Mesenchymal stem cell (in vitro differentiated cells and primary cell): ENCODE data around the gene FBXL17.

ENCODE experiments used
- DNase-seq: peaks from one replicate; pipeline ENCODE4 v3.0.0-alpha.2; 2013
- H2AFZ ChIP-seq: one replicate; pipeline ENCODE4 v1.6.1; 2013; ENCODE audit warnings: low read depth, mild to moderate bottlenecking, control low read depth, inconsistent platforms, low read length, moderate library complexity
- H2AK5ac ChIP-seq: 2 replicates; pipeline ENCODE4 v1.6.1; 2013; ENCODE audit warnings: low read length, moderate library complexity, mild to moderate bottlenecking, inconsistent platforms; ENCODE audit not compliant: severe bottlenecking
- H2BK120ac ChIP-seq: one replicate; pipeline ENCODE4 v1.6.1; 2013; ENCODE audit warnings: low read depth, mild to moderate bottlenecking, inconsistent platforms, low read length, moderate library complexity
- H2BK12ac ChIP-seq, 2 experiments: one replicate each; pipeline ENCODE4 v1.6.1; 2013; ENCODE audit warnings: inconsistent platforms in 2 of 2, low read length in 2 of 2, mild to moderate bottlenecking in 2 of 2, moderate library complexity in 2 of 2, control low read depth in 1 of 2
- H2BK15ac ChIP-seq: one replicate; pipeline ENCODE4 v1.6.1; 2013; ENCODE audit warnings: mild to moderate bottlenecking, low read depth, inconsistent platforms; ENCODE audit not compliant: poor library complexity, severe bottlenecking
- H2BK5ac ChIP-seq: 2 replicates; pipeline ENCODE4 v1.6.1; 2013; ENCODE audit warnings: low read depth, mild to moderate bottlenecking, low read length, control low read depth, inconsistent platforms; ENCODE audit not compliant: poor library complexity, severe bottlenecking
- H3K14ac ChIP-seq, 2 experiments: one replicate each; pipeline ENCODE4 v1.6.1; 2013; ENCODE audit warnings: inconsistent platforms in 2 of 2, low read length in 2 of 2, control low read depth in 1 of 2, mild to moderate bottlenecking in 1 of 2, moderate library complexity in 1 of 2
- H3K18ac ChIP-seq, 2 experiments: one replicate each; pipeline ENCODE4 v1.6.1; 2013; ENCODE audit warnings: inconsistent platforms in 2 of 2, low read length in 2 of 2, control low read depth in 1 of 2, low read depth in 1 of 2, mild to moderate bottlenecking in 1 of 2
- H3K23ac ChIP-seq, 2 experiments: one replicate each; pipeline ENCODE4 v1.6.1; 2013; ENCODE audit warnings: inconsistent platforms in 2 of 2, low read length in 2 of 2, mild to moderate bottlenecking in 2 of 2, moderate library complexity in 2 of 2, control low read depth in 1 of 2
- H3K27ac ChIP-seq: 2 replicates; pipeline ENCODE4 v1.5.1; 2013; ENCODE audit warnings: mild to moderate bottlenecking, moderate library complexity, low read length, control low read depth, inconsistent platforms; ENCODE audit not compliant: poor library complexity, severe bottlenecking
- H3K27me3 ChIP-seq, 2 experiments: 2 replicates each; pipeline versions ENCODE4 v1.6.1 to v1.7.0; 2013; ENCODE audit warnings: low read length in 2 of 2, mild to moderate bottlenecking in 2 of 2, moderate library complexity in 2 of 2, control low read depth in 1 of 2, inconsistent platforms in 1 of 2; ENCODE audit not compliant: control insufficient read depth in 1 of 2, insufficient read depth in 1 of 2
- H3K36me3 ChIP-seq, 2 experiments: 2 replicates each; pipeline versions ENCODE4 v1.6.1 to v1.7.0; 2013; ENCODE audit warnings: low read length in 2 of 2, control low read depth in 1 of 2, inconsistent platforms in 1 of 2, low read depth in 1 of 2, mild to moderate bottlenecking in 1 of 2; ENCODE audit not compliant: insufficient read depth in 2 of 2, control insufficient read depth in 1 of 2
- H3K4ac ChIP-seq, 2 experiments: one replicate each; pipeline ENCODE4 v1.6.1; 2013; ENCODE audit warnings: inconsistent platforms in 2 of 2, low read length in 2 of 2, mild to moderate bottlenecking in 2 of 2, moderate library complexity in 2 of 2, control low read depth in 1 of 2, low read depth in 1 of 2
- H3K4me1 ChIP-seq: 2 replicates; pipeline ENCODE4 v1.6.1; 2013; ENCODE audit warnings: low read depth, low read length, control low read depth; ENCODE audit not compliant: control insufficient read depth, insufficient read depth
- H3K4me2 ChIP-seq: 2 replicates; pipeline ENCODE4 v1.6.1; 2013; ENCODE audit warnings: low read length, mild to moderate bottlenecking, inconsistent platforms; ENCODE audit not compliant: poor library complexity, severe bottlenecking
- H3K4me3 ChIP-seq, 2 experiments: 2 replicates each; pipeline versions ENCODE4 v1.5.1 to v1.7.0; 2013; ENCODE audit warnings: low read length in 2 of 2, mild to moderate bottlenecking in 2 of 2, control low read depth in 1 of 2, low read depth in 1 of 2; ENCODE audit not compliant: insufficient read depth in 1 of 2
- H3K79me1 ChIP-seq: replicated peaks from 2 replicates; pipeline ENCODE4 v1.6.1; 2013; ENCODE audit warnings: mild to moderate bottlenecking, control low read depth, low read length, inconsistent platforms; ENCODE audit not compliant: poor library complexity, severe bottlenecking
- H3K9ac ChIP-seq: 2 replicates; pipeline ENCODE4 v1.7.0; 2013; ENCODE audit warnings: mild to moderate bottlenecking, low read length, moderate library complexity
- H3K9me3 ChIP-seq: 2 replicates; pipeline ENCODE4 v1.7.0; 2013; ENCODE audit warnings: mild to moderate bottlenecking, low read length; ENCODE audit not compliant: control insufficient read depth
- H4K8ac ChIP-seq: one replicate; pipeline ENCODE4 v1.6.1; 2013; ENCODE audit warnings: inconsistent platforms, mild to moderate bottlenecking, low read length, moderate library complexity
- H4K91ac ChIP-seq: one replicate; pipeline ENCODE4 v1.6.1; 2013; ENCODE audit warnings: mild to moderate bottlenecking, low read length, inconsistent platforms
- WGBS: methylation state at CpG from one replicate; pipeline ENCODE4 v1.1.7; 2013; ENCODE audit warnings: mixed read lengths; 5-methylcytosine and 5-hydroxymethylcytosine counted together

Gene FBXL17

DNA sequence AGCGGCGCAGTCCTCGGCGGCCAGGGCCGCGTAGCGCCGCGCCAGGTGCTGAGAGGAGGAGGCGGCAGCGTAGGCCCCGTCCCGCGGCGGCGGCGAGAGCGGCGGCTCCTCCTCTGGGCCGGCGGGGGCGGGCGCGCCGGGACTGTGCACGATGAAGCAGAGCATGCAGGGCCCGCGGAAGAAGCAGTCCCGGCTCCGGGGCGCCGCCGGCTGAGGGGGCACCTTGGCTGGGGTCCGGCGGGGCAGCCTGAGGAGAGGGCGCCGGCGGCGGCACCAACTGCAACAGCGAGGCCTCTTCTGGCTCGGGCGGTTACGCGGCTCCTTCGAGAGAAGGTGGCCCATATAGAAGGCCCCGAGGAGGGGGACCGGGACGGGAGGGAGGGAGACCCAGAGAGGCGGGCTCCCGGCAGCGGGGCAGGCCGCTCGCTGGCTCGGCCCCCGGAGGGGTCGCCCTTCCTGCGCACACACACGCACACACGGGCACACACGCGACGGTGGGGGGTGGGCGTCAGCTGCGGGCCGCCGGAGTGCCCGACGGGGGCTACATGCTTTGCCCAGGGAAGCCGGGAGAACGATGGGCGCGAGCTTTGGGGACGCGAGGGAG, 446 bp downstream of the FBXL17 start:
- under 1% methylated on average over 54 of the region's 74 CpGs for WGBS
- Histone ChIP-seq H2BK15ac (peak overlapping the region; percentile 98), H3K18ac (peak overlapping the region; percentile 87 to 98), H3K4ac (peak overlapping the region; percentile 75 to 94), H3K36me3 (no peaks in the 10 kb centered on the region), H3K27me3 (no peaks in the 10 kb centered on the region), H2BK12ac (peak overlapping the region; percentile 39 to 91), H3K79me1 (peaks cover 17% of the 10 kb centered on the region), H2BK5ac (peak overlapping the region; percentile 94), H3K23ac (peak overlapping the region in 1 of 2 experiments; percentile 96), H3K4me1 (no peaks in the 10 kb centered on the region), H3K14ac (peak overlapping the region; percentile 86 to 99), H3K9ac (peak overlapping the region; percentile 96), H4K91ac (peak overlapping the region; percentile 98), H3K27ac (peak overlapping the region; percentile 76), H2AFZ (peak overlapping the region; percentile 96), H3K4me2 (peak overlapping the region; percentile 87), H2AK5ac (no peak overlapping the region), H4K8ac (peak overlapping the region; percentile 93), H2BK120ac (peak overlapping the region; percentile 99), H3K9me3 (no peaks in the 10 kb centered on the region), H3K4me3 (peak overlapping the region; percentile 79 to 83)
- peak; percentile 70 for DNase-seq

DNA sequence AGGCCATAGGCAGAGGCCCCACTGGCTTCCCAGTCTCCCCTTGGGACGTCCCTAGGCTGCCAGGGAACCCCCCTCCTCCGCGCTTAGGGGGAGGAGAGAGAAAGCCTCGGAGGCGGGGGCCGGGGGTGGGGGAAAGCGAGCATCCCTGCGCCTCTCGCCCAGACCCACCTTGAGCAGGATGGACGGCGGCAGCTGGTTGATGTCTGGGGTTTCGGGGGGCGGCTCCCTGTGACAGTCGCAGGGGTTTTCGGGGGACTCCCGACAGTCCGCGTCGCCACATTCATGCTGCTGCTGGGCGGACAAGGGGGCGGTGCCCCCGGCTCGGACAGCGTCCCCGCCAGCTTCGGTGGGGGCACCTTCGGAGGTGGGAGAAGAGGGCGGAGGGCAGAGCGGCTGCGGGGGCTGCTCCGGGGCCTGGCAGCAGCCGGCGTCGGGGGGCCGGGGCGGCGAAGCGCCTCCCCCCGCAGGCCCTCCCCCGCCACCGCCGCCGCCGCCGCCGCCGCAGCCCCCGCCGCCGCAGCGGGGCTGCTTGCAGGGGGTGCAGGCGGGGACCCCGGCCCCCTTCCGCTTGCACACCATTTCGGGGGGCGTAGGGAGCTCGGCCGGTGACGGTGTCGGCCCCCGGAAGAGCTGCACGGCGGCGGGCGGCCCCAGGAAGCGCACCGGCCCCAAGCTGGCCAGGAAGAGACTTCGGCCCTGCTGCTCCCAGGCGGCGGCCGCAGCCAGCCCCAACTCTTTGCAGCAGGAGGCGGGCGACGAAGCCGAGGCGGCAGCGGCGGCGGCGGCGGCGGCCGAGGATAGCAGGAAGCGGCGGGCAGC, 1.2 kb downstream of the FBXL17 start:
- whole genome bisulfite sequencing, result under 1% methylated on average over 51 of the region's 85 CpGs
- H3K14ac ChIP-seq, result peak overlapping the region; percentile 86 to 99
- H2BK15ac ChIP-seq, result peak overlapping the region; percentile 98
- H2AK5ac ChIP-seq, result no peak overlapping the region
- H3K23ac ChIP-seq, result peak overlapping the region in 1 of 2 experiments; percentile 96
- peaks cover 17% of the 10 kb centered on the region for H3K79me1 ChIP-seq
- H2BK12ac ChIP-seq, result peak overlapping the region in 1 of 2 experiments; percentile 78
- H3K18ac ChIP-seq, result peak overlapping the region; percentile 87 to 98
- H2BK120ac ChIP-seq, result peak overlapping the region; percentile 99
- peak overlapping the region; percentile 96 for H2AFZ ChIP-seq
- no peaks in the 10 kb centered on the region for H3K36me3 ChIP-seq
- H3K4me3 ChIP-seq, result peak overlapping the region; percentile 79 to 83
- H3K4ac ChIP-seq, result peak overlapping the region; percentile 75 to 87
- peak overlapping the region; percentile 93 for H4K8ac ChIP-seq
- H3K27ac ChIP-seq, result no peak overlapping the region
- H3K4me2 ChIP-seq, result peak overlapping the region; percentile 87
- H3K9me3 ChIP-seq, result peaks cover 4% of the 10 kb centered on the region
- no peaks in the 10 kb centered on the region for H3K27me3 ChIP-seq
- H2BK5ac ChIP-seq, result peak overlapping the region; percentile 62
- H3K9ac ChIP-seq, result peak overlapping the region; percentile 96
- DNase-seq, result peak; percentile 69
- H3K4me1 ChIP-seq, result no peaks in the 10 kb centered on the region
- H4K91ac ChIP-seq, result peak overlapping the region; percentile 98

DNA sequence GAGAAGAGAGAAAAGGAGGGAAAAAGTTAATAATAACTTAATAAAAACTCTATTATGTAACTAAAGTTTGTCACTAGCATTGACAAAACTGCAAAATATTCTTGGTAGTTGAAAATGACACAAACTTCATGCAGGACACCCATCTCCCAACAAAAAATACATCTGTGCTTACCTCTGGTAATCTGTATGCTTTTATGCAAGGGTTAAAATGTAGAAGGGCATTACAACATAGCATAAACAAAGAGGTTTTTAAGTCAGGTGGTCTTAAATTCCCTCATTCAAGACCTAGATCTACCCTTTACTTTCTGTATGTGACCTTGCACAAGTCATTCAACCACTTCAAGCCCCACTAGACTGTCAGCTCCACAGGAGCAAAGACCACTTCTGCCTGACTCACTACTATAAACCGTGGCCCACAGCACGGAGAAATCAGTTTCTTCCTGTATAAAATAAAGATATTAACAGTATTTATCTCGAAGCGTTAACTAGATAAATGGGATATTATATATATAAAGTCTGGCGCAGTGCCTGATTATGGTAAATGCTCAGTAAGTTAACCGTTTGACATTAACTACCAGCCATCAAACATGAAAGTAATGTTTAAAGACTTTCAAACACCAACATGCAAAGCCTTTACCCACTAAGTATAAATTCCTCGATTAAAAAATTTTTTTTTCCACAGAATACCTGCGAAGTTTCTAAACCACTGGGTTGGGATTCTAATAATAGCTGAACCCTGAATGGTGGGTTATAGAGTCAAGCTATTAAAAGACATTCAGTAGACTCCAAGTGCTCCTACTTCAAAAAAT, 2.0 kb downstream of the FBXL17 start:
- H2AFZ ChIP-seq, result no peak overlapping the region
- no peak overlapping the region for H4K8ac ChIP-seq
- no peak overlapping the region for H2BK12ac ChIP-seq
- no peak overlapping the region for H2AK5ac ChIP-seq
- no peak overlapping the region for H3K4ac ChIP-seq
- no peak overlapping the region for H3K27ac ChIP-seq
- no peak overlapping the region for H3K14ac ChIP-seq
- H3K9me3 ChIP-seq, result peaks cover 12% of the 10 kb centered on the region
- H3K4me2 ChIP-seq, result peak overlapping the region; percentile 83
- no peak overlapping the region for H2BK120ac ChIP-seq
- no peak overlapping the region for H4K91ac ChIP-seq
- peaks cover 17% of the 10 kb centered on the region for H3K79me1 ChIP-seq
- no peak overlapping the region for H2BK5ac ChIP-seq
- peak; percentile 53 for DNase-seq
- no peaks in the 10 kb centered on the region for H3K4me1 ChIP-seq
- H3K36me3 ChIP-seq, result no peaks in the 10 kb centered on the region
- H3K18ac ChIP-seq, result no peak overlapping the region
- no peak overlapping the region for H3K23ac ChIP-seq
- WGBS, result 71% methylated on average over 4 of the region's 8 CpGs
- peak overlapping the region; percentile 71 for H3K9ac ChIP-seq
- H3K27me3 ChIP-seq, result no peaks in the 10 kb centered on the region
- peak overlapping the region in 1 of 2 experiments; percentile 83 for H3K4me3 ChIP-seq
- no peak overlapping the region for H2BK15ac ChIP-seq
